ENCODE results near the gene ATAD3C.
"Not testable (repeated sequence)": the region's sequence is repeated elsewhere in the genome, so short reads cannot be mapped to it uniquely, and the experiment has no call there.

The ATAD3C gene

GRCh38 chr1:1479547-1480487 lies 30.3 kb downstream of the ATAD3C start:
- TF ChIP-seq POLR2AphosphoS5 (IDR thresholded peaks at IDR 0.05; ENCODE audit: low read depth, low read length) = peak; percentile 44; the same call in 1 of the 2 replicates
- TF ChIP-seq TAF1 (IDR thresholded peaks at IDR 0.05; ENCODE audit: borderline replicate concordance, low read depth, low read length) = no peak
- DNase-seq (ENCODE audit: insufficient read length) (no peak), FAIRE-seq (no peak)

- not testable (repeated sequence) for FAIRE-seq; DNase-seq (ENCODE audit: insufficient read length)
These were observed 31.0 kb downstream of the ATAD3C start for GRCh38 chr1:1480488-1480867.

- DNase-seq (ENCODE audit: insufficient read length); FAIRE-seq: not testable (repeated sequence)
These were observed 32.3 kb downstream of the ATAD3C start for GRCh38 chr1:1481811-1482210.

GRCh38 chr1:1482856-1483255 lies 33.4 kb downstream of the ATAD3C start:
- TF ChIP-seq TAF1 (IDR thresholded peaks at IDR 0.05; ENCODE audit: borderline replicate concordance, low read depth, low read length) (no peak), POLR2AphosphoS5 (IDR thresholded peaks at IDR 0.05; ENCODE audit: low read depth, low read length) (no peak), POLR2A (IDR thresholded peaks at IDR 0.05; ENCODE audit: low read depth, low read length) (no peak)
- DNase-seq (ENCODE audit: insufficient read length) = no peak
- FAIRE-seq = no peak

- FAIRE-seq (no peak), DNase-seq (ENCODE audit: insufficient read length) (no peak)
- no peak for TF ChIP-seq TAF1 (IDR thresholded peaks at IDR 0.05; ENCODE audit: borderline replicate concordance, low read depth, low read length)
- TF ChIP-seq POLR2AphosphoS5 (IDR thresholded peaks at IDR 0.05; ENCODE audit: low read depth, low read length) = peak; percentile 48; the same call in 1 of the 2 replicates
These were observed 34.2 kb downstream of the ATAD3C start for GRCh38 chr1:1483714-1484113.

GRCh38 chr1:1484976-1485750 lies 35.7 kb downstream of the ATAD3C start:
- not testable (repeated sequence) for DNase-seq (ENCODE audit: insufficient read length); FAIRE-seq

- FAIRE-seq; DNase-seq (ENCODE audit: insufficient read length): not testable (repeated sequence)
These were observed 36.3 kb downstream of the ATAD3C start for GRCh38 chr1:1485755-1486317.

- no peak for TF ChIP-seq POLR2AphosphoS5 (IDR thresholded peaks at IDR 0.05; ENCODE audit: low read depth, low read length)
- TF ChIP-seq TAF1 (IDR thresholded peaks at IDR 0.05; ENCODE audit: borderline replicate concordance, low read depth, low read length) = no peak
- TF ChIP-seq POLR2A (IDR thresholded peaks at IDR 0.05; ENCODE audit: low read depth, low read length) = no peak
- FAIRE-seq (no peak), DNase-seq (ENCODE audit: insufficient read length) (no peak)
These were observed 38.2 kb downstream of the ATAD3C start for GRCh38 chr1:1487701-1488100.

GRCh38 chr1:1489231-1489630 lies 39.7 kb downstream of the ATAD3C start:
- TF ChIP-seq TAF1 (IDR thresholded peaks at IDR 0.05; ENCODE audit: borderline replicate concordance, low read depth, low read length) (no peak), POLR2A (IDR thresholded peaks at IDR 0.05; ENCODE audit: low read depth, low read length) (no peak), POLR2AphosphoS5 (IDR thresholded peaks at IDR 0.05; ENCODE audit: low read depth, low read length) (no peak)
- FAIRE-seq (no peak), DNase-seq (ENCODE audit: insufficient read length) (no peak)

GRCh38 chr1:1489861-1490260 lies 40.4 kb downstream of the ATAD3C start:
- no peak for FAIRE-seq
- TF ChIP-seq TAF1 (IDR thresholded peaks at IDR 0.05; ENCODE audit: borderline replicate concordance, low read depth, low read length) (no peak), POLR2AphosphoS5 (IDR thresholded peaks at IDR 0.05; ENCODE audit: low read depth, low read length) (no peak), POLR2A (IDR thresholded peaks at IDR 0.05; ENCODE audit: low read depth, low read length) (no peak)
- no peak for DNase-seq (ENCODE audit: insufficient read length)

GRCh38 chr1:1490633-1491230 lies 41.2 kb downstream of the ATAD3C start:
- DNase-seq (ENCODE audit: insufficient read length) = no peak
- FAIRE-seq = no peak
- TF ChIP-seq POLR2AphosphoS5 (IDR thresholded peaks at IDR 0.05; ENCODE audit: low read depth, low read length) (no peak), TAF1 (IDR thresholded peaks at IDR 0.05; ENCODE audit: borderline replicate concordance, low read depth, low read length) (no peak), POLR2A (IDR thresholded peaks at IDR 0.05; ENCODE audit: low read depth, low read length) (no peak)

- no peak for TF ChIP-seq TAF1 (IDR thresholded peaks at IDR 0.05; ENCODE audit: borderline replicate concordance, low read depth, low read length)
- no peak for TF ChIP-seq POLR2AphosphoS5 (IDR thresholded peaks at IDR 0.05; ENCODE audit: low read depth, low read length)
- no peak for TF ChIP-seq POLR2A (IDR thresholded peaks at IDR 0.05; ENCODE audit: low read depth, low read length)
- FAIRE-seq = no peak
- no peak for DNase-seq (ENCODE audit: insufficient read length)
These were observed 42.1 kb downstream of the ATAD3C start for GRCh38 chr1:1491601-1492000.

- DNase-seq (ENCODE audit: insufficient read length); FAIRE-seq: not testable (repeated sequence)
These were observed 44.8 kb downstream of the ATAD3C start for GRCh38 chr1:1494311-1494710.

- DNase-seq (ENCODE audit: insufficient read length); FAIRE-seq: not testable (repeated sequence)
These were observed 46.0 kb downstream of the ATAD3C start for GRCh38 chr1:1495461-1495975.

GRCh38 chr1:1504777-1505365 lies 55.4 kb downstream of the ATAD3C start:
- DNase-seq (ENCODE audit: insufficient read length) = not testable (repeated sequence)

GRCh38 chr1:1505366-1505798 lies 55.9 kb downstream of the ATAD3C start:
- peak; percentile 93 for FAIRE-seq
- DNase-seq (ENCODE audit: insufficient read length) = not testable (repeated sequence)

More at GRCh38 chr1:1504777-1505365, 55.4 kb downstream of the ATAD3C start:
- not testable (repeated sequence) for FAIRE-seq

Measured in GM12892 (cell line).